Measurements from ENCODE around the gene SPATA19.

Gene SPATA19

GRCh38 chr11:133834682-133835592, 10.4 kb downstream of the SPATA19 start:
- DNase-seq: peak; percentile 37

- DNase-seq: no peak
These were observed 11.2 kb downstream of the SPATA19 start for GRCh38 chr11:133833898-133834681.

- DNase-seq: no peak
These were observed 12.1 kb downstream of the SPATA19 start for GRCh38 chr11:133832991-133833897.

- DNase-seq: no peak
These were observed 13.0 kb downstream of the SPATA19 start for GRCh38 chr11:133832096-133832990.

- DNase-seq: no peak
These were observed 14.1 kb downstream of the SPATA19 start for GRCh38 chr11:133830931-133831907.

GRCh38 chr11:133829566-133829965, 15.7 kb downstream of the SPATA19 start:
- DNase-seq: no peak

GRCh38 chr11:133828871-133829270, 16.4 kb downstream of the SPATA19 start:
- no peak for DNase-seq

- DNase-seq: no peak
These were observed 17.8 kb downstream of the SPATA19 start for GRCh38 chr11:133827556-133827955.

GRCh38 chr11:133826866-133827265, 18.4 kb downstream of the SPATA19 start:
- no peak for DNase-seq

- DNase-seq: no peak
These were observed 19.6 kb downstream of the SPATA19 start for GRCh38 chr11:133825666-133826065.

GRCh38 chr11:133825156-133825555, 20.2 kb downstream of the SPATA19 start:
- DNase-seq: no peak

- DNase-seq: no peak
These were observed 20.7 kb downstream of the SPATA19 start for GRCh38 chr11:133824593-133824992.

- DNase-seq: no peak
These were observed 21.7 kb downstream of the SPATA19 start for GRCh38 chr11:133823614-133824013.

- no peak for DNase-seq
These were observed 22.1 kb downstream of the SPATA19 start for GRCh38 chr11:133823211-133823610.

- DNase-seq: no peak
These were observed 23.5 kb downstream of the SPATA19 start for GRCh38 chr11:133821776-133822175.

GRCh38 chr11:133819746-133820315, 25.5 kb downstream of the SPATA19 start:
- DNase-seq: no peak

GRCh38 chr11:133819114-133819513, 26.2 kb downstream of the SPATA19 start:
- DNase-seq: no peak

- DNase-seq: no peak
These were observed 27.0 kb downstream of the SPATA19 start for GRCh38 chr11:133818302-133818701.

- no peak for DNase-seq
These were observed 27.9 kb downstream of the SPATA19 start for GRCh38 chr11:133817449-133817848.
